ENCODE measurements around the gene CDCA7.
"Not testable (repeated sequence)": the region's sequence is repeated elsewhere in the genome, so short reads cannot be mapped to it uniquely, and the experiment has no call there.

The CDCA7 gene

GRCh38 chr2:173358616-173359015 is 3.9 kb downstream of the CDCA7 start:
- no peak for DNase-seq (ENCODE audit: low read depth in 2 of 2)

- DNase-seq (ENCODE audit: low read depth in 2 of 2) = no peak
These were observed 4.6 kb downstream of the CDCA7 start for GRCh38 chr2:173359231-173359630.

GRCh38 chr2:173370198-173370597 is 15.5 kb downstream of the CDCA7 start:
- no peak for DNase-seq (ENCODE audit: low read depth in 2 of 2)

GRCh38 chr2:173371023-173371422 is 16.4 kb downstream of the CDCA7 start:
- no peak for DNase-seq (ENCODE audit: low read depth in 2 of 2)

GRCh38 chr2:173373290-173373689 is 18.6 kb downstream of the CDCA7 start:
- DNase-seq (ENCODE audit: low read depth in 2 of 2) = no peak

GRCh38 chr2:173374634-173375033 is 20.0 kb downstream of the CDCA7 start:
- no peak for DNase-seq (ENCODE audit: low read depth in 2 of 2)

- DNase-seq (ENCODE audit: low read depth in 2 of 2) = not testable (repeated sequence)
These were observed 30.9 kb downstream of the CDCA7 start for GRCh38 chr2:173385534-173385933.

GRCh38 chr2:173386021-173386737 is 31.5 kb downstream of the CDCA7 start:
- no peak for DNase-seq (ENCODE audit: low read depth in 2 of 2)

GRCh38 chr2:173386738-173387065 is 32.0 kb downstream of the CDCA7 start:
- DNase-seq (ENCODE audit: low read depth in 2 of 2) = no peak

- no peak for DNase-seq (ENCODE audit: low read depth in 2 of 2)
These were observed 32.4 kb downstream of the CDCA7 start for GRCh38 chr2:173387079-173387478.

- DNase-seq (ENCODE audit: low read depth in 2 of 2) = no peak
These were observed 33.0 kb downstream of the CDCA7 start for GRCh38 chr2:173387660-173388059.

- no peak for DNase-seq (ENCODE audit: low read depth in 2 of 2)
These were observed 34.1 kb downstream of the CDCA7 start for GRCh38 chr2:173388795-173389194.

GRCh38 chr2:173390036-173390435 is 35.4 kb downstream of the CDCA7 start:
- no peak for DNase-seq (ENCODE audit: low read depth in 2 of 2)

GRCh38 chr2:173392731-173393130 is 38.1 kb downstream of the CDCA7 start:
- DNase-seq (ENCODE audit: low read depth in 2 of 2) = no peak

GRCh38 chr2:173393186-173393585 is 38.5 kb downstream of the CDCA7 start:
- DNase-seq (ENCODE audit: low read depth in 2 of 2) = no peak

GRCh38 chr2:173393636-173394035 is 39.0 kb downstream of the CDCA7 start:
- DNase-seq (ENCODE audit: low read depth in 2 of 2) = no peak

- DNase-seq (ENCODE audit: low read depth in 2 of 2) = no peak
These were observed 39.7 kb downstream of the CDCA7 start for GRCh38 chr2:173394091-173394974.

GRCh38 chr2:173395567-173396351 is 41.1 kb downstream of the CDCA7 start:
- DNase-seq (ENCODE audit: low read depth in 2 of 2) = no peak

GRCh38 chr2:173397539-173397938 is 42.9 kb downstream of the CDCA7 start:
- no peak for DNase-seq (ENCODE audit: low read depth in 2 of 2)

GRCh38 chr2:173399229-173399628 is 44.6 kb downstream of the CDCA7 start:
- no peak for DNase-seq (ENCODE audit: low read depth in 2 of 2)

GRCh38 chr2:173400760-173401159 is 46.1 kb downstream of the CDCA7 start:
- no peak for DNase-seq (ENCODE audit: low read depth in 2 of 2)

GRCh38 chr2:173401716-173402326 is 47.1 kb downstream of the CDCA7 start:
- DNase-seq (ENCODE audit: low read depth in 2 of 2) = no peak
